ENCODE measurements around the gene QRFPR.
"Not testable (repeated sequence)": the region's sequence is repeated elsewhere in the genome, so short reads cannot be mapped to it uniquely, and the experiment has no call there.

Gene QRFPR

DNA sequence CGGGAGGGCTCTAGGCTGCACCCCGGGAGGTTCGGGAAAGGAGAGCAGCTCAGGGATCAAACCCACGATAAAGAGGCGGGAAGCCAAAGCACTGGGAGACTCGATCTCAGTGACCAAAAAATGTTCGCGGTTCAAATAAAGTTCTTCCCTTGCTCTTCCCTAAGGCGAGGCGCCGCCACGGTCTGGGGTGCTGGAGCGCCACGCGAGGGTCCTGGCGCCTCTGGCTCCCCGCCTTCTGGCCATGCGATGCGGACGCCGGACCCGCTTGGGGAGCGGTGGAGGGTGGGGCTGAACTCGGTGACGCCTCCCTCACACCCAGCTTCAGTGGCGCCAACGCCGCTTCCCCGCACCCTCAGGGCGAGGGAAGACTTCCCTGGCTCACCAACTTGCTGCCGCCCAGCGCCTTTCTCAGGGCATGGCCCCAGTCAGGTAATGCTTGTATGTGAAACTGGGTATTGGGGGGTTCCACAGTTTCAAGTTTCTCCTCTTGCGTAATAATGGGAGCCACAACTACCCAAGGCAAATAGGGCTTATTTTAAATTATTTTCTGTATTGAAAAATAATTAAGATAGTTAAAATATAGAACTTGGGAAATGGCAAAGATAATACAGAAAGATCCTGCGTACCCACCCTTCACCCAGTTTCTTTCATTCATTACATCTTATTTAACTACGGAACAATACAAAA lies at the start of gene QRFPR:
Gene QRFPR, minus strand, starts transcription at position 243 of the 687 bp plus-strand sequence. CDS start 371 bp downstream, outside the sequence.
- H3K9ac ChIP-seq (ENCODE audit: low read length): no peak within 1 kb of the TSS
- H3K4me1 ChIP-seq (ENCODE audit: low read length): peaks cover 10% of the 10 kb centered on the region
- peak within 1 kb of the TSS; percentile 8; the same call in 1 of the 2 replicates for H3K4me2 ChIP-seq (ENCODE audit: low read length)
- H4K20me1 ChIP-seq (ENCODE audit: insufficient read depth, low read length): no peaks in the 10 kb centered on the region
- TF ChIP-seq EZH2phosphoT487 (IDR thresholded peaks at IDR 0.05; ENCODE audit: low read depth) (no peak), CTCF (IDR thresholded peaks at IDR 0.05; ENCODE audit: low read depth, low read length) (no peak)
- H3K4me3 ChIP-seq (ENCODE audit: low read length): no peak within 1 kb of the TSS
- no peaks in the 10 kb centered on the region for H3K36me3 ChIP-seq (replicated peaks; ENCODE audit: low read depth, low read length)
- H3K9me3 ChIP-seq (ENCODE audit: insufficient read depth, low read length): no peaks in the 10 kb centered on the region
- no peak within 1 kb of the TSS for H3K27ac ChIP-seq (ENCODE audit: low read length)
- 0 out of 2 replicates have a peak, but pooled peaks cover 3% of the 10 kb centered on the region for H3K27me3 ChIP-seq (ENCODE audit: low read depth, low read length)
- H3K79me2 ChIP-seq (ENCODE audit: low read length): no peaks in the 10 kb centered on the region
- no peak within 1 kb of the TSS for H2AFZ ChIP-seq (ENCODE audit: low read depth, low read length)

DNA sequence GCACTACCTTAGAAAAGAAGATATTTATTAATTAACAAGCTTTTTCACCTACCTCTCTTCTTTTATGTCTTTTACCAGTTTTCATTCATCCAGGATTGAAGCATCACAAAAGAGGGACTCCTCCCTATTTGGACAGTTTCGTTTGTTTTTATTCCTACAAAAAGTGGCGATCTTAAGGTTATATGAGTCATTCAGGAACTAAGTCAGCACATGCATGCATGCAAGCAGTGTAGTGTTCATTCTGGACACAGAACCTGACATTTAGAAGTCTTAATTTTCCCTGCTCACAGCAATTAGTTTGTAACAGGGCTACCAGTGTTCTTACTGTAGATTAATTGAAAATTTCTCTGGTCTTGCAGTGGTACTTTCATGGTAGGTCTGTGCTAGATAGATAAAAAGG lies 47.9 kb upstream of the QRFPR start:
- Histone ChIP-seq H3K4me1 (ENCODE audit: low read length) (no peaks in the 10 kb centered on the region), H2AFZ (ENCODE audit: low read depth, low read length) (no peak overlapping the region), H3K79me2 (ENCODE audit: low read length) (no peaks in the 10 kb centered on the region), H3K27me3 (ENCODE audit: low read depth, low read length) (no peaks in the 10 kb centered on the region), H3K27ac (ENCODE audit: low read length) (no peak overlapping the region), H3K9ac (ENCODE audit: low read length) (no peak overlapping the region), H3K36me3 (replicated peaks; ENCODE audit: low read depth, low read length) (no peaks in the 10 kb centered on the region), H3K9me3 (ENCODE audit: insufficient read depth, low read length) (no peaks in the 10 kb centered on the region), H3K4me3 (ENCODE audit: low read length) (no peak overlapping the region), H3K4me2 (ENCODE audit: low read length) (no peak overlapping the region), H4K20me1 (ENCODE audit: insufficient read depth, low read length) (no peaks in the 10 kb centered on the region)
- TF ChIP-seq CTCF (IDR thresholded peaks at IDR 0.05; ENCODE audit: low read depth, low read length) (no peak), EZH2phosphoT487 (IDR thresholded peaks at IDR 0.05; ENCODE audit: low read depth) (no peak)

- Histone ChIP-seq H3K9ac (ENCODE audit: low read length) (no peak overlapping the region), H3K4me2 (ENCODE audit: low read length) (no peak overlapping the region), H3K27ac (ENCODE audit: low read length) (no peak overlapping the region), H3K36me3 (replicated peaks; ENCODE audit: low read depth, low read length) (no peaks in the 10 kb centered on the region), H3K27me3 (ENCODE audit: low read depth, low read length) (peaks cover 6% of the 10 kb centered on the region; the same call in 1 of the 2 replicates), H3K4me3 (ENCODE audit: low read length) (no peak overlapping the region), H3K79me2 (ENCODE audit: low read length) (no peaks in the 10 kb centered on the region), H2AFZ (ENCODE audit: low read depth, low read length) (no peak overlapping the region), H4K20me1 (ENCODE audit: insufficient read depth, low read length) (no peaks in the 10 kb centered on the region), H3K9me3 (ENCODE audit: insufficient read depth, low read length) (no peaks in the 10 kb centered on the region), H3K4me1 (ENCODE audit: low read length) (no peaks in the 10 kb centered on the region)
- TF ChIP-seq EZH2phosphoT487 (IDR thresholded peaks at IDR 0.05; ENCODE audit: low read depth): no peak
- peak; percentile 52 for TF ChIP-seq CTCF (IDR thresholded peaks at IDR 0.05; ENCODE audit: low read depth, low read length)
Measured at GRCh38 chr4:121421594-121421993, 40.8 kb upstream of the QRFPR start.

- TF ChIP-seq EZH2phosphoT487 (IDR thresholded peaks at IDR 0.05; ENCODE audit: low read depth) (no peak), CTCF (IDR thresholded peaks at IDR 0.05; ENCODE audit: low read depth, low read length) (no peak)
- Histone ChIP-seq H3K27ac (ENCODE audit: low read length) (no peak overlapping the region), H3K36me3 (replicated peaks; ENCODE audit: low read depth, low read length) (no peaks in the 10 kb centered on the region), H3K27me3 (ENCODE audit: low read depth, low read length) (no peaks in the 10 kb centered on the region), H2AFZ (ENCODE audit: low read depth, low read length) (no peak overlapping the region), H3K4me1 (ENCODE audit: low read length) (no peaks in the 10 kb centered on the region), H3K79me2 (ENCODE audit: low read length) (no peaks in the 10 kb centered on the region), H4K20me1 (ENCODE audit: insufficient read depth, low read length) (no peaks in the 10 kb centered on the region), H3K4me3 (ENCODE audit: low read length) (no peak overlapping the region), H3K9ac (ENCODE audit: low read length) (no peak overlapping the region), H3K4me2 (ENCODE audit: low read length) (no peak overlapping the region), H3K9me3 (ENCODE audit: insufficient read depth, low read length) (no peaks in the 10 kb centered on the region)
Measured at GRCh38 chr4:121411151-121411744, 30.4 kb upstream of the QRFPR start.

GRCh38 chr4:121408567-121408966 lies 27.7 kb upstream of the QRFPR start:
- not testable (repeated sequence) for H4K20me1 ChIP-seq (ENCODE audit: insufficient read depth, low read length); H3K9me3 ChIP-seq (ENCODE audit: insufficient read depth, low read length); H3K4me2 ChIP-seq (ENCODE audit: low read length); H3K27me3 ChIP-seq (ENCODE audit: low read depth, low read length); H3K27ac ChIP-seq (ENCODE audit: low read length); H3K4me3 ChIP-seq (ENCODE audit: low read length); H3K79me2 ChIP-seq (ENCODE audit: low read length); H2AFZ ChIP-seq (ENCODE audit: low read depth, low read length); H3K9ac ChIP-seq (ENCODE audit: low read length); H3K36me3 ChIP-seq (replicated peaks; ENCODE audit: low read depth, low read length); H3K4me1 ChIP-seq (ENCODE audit: low read length)

Measured in OCI-LY3 (cell line).